Esophagus squamous epithelium (tissue), 5 donors: ENCODE results near the gene CLEC4G. TPM values are rescaled to one million over a fixed set of nuclear protein-coding genes. Genes with fewer than 3 reads are reported as not detected.

ENCODE experiments used
- DNase-seq: peaks from one replicate; lab custom pipeline; 2025; lab: John Stamatoyannopoulos, UW
- H3K27ac ChIP-seq, 4 donors: fragments of 200-600 bp; sonication (generic); one replicate each; pipeline ENCODE4 v1.5.1; 2016 to 2019; ENCODE audit warnings: mild to moderate bottlenecking in 1 of 4
- H3K27me3 ChIP-seq, 4 donors: fragments of 200-600 bp; sonication (generic); 1 replicate in 3 of 4; 2 replicates in 1 of 4; pipeline versions ENCODE4 v1.5.1 to v1.6.0; 2017 to 2021; ENCODE audit warnings: antibody characterized with exemption in 1 of 4
- H3K36me3 ChIP-seq, 3 donors: fragments of 200-600 bp; sonication (generic); one replicate each; pipeline ENCODE4 v1.5.1; 2016 to 2019
- H3K4me1 ChIP-seq, 3 donors: fragments of 200-600 bp; sonication (generic); one replicate each; pipeline ENCODE4 v1.5.1; 2017 to 2019
- H3K4me3 ChIP-seq, 4 donors: fragments of 200-600 bp; sonication (generic); 1 replicate in 3 of 4; 2 replicates in 1 of 4; pipeline ENCODE4 v1.5.1; 2016 to 2019; ENCODE audit warnings: mild to moderate bottlenecking in 2 of 4, moderate library complexity in 1 of 4
- H3K9me3 ChIP-seq, 3 donors: fragments of 200-600 bp; sonication (generic); one replicate each; pipeline ENCODE4 v1.5.1; 2016 to 2019
- POLR2A ChIP-seq, 4 donors: fragments of 450-650 bp; IDR thresholded peaks; one replicate each; pipeline ENCODE4 v1.6.1; 2017; ENCODE audit warnings: antibody characterized with exemption in 4 of 4, mild to moderate bottlenecking in 4 of 4, moderate library complexity in 3 of 4
- WGBS, 2 donors: methylation state at CpG; one replicate each; pipeline ENCODE4 v1.1.5; 2018; 5-methylcytosine and 5-hydroxymethylcytosine counted together
- intact Hi-C: fragments of 100-400 bp; cut with DNase I; formaldehyde crosslinking; loops from one replicate; pipeline ENCODE4 v1.15.0; 2022
- total RNA-seq, 4 donors: library from RNA; depleted of rRNA; stranded (reverse); fragments of >200 nt; gene quantifications; one replicate each; pipeline ENCODE4 v1.1.0, GENCODE V29; 2016
- TF ChIP-seq, protein P1 (sequence below), 6 experiments: fragments of 450-650 bp in 4 of 6; fragments of 200-600 bp in 2 of 6; sonication (generic) in 2 of 6; IDR thresholded peaks; one replicate each; pipeline ENCODE4 v1.5.1; 2016 to 2019; ENCODE audit warnings: antibody characterized with exemption in 6 of 6, mild to moderate bottlenecking in 4 of 6, moderate library complexity in 4 of 6
- donor health status: DM: yes; HTN: yes; CAD: no.

Gene CLEC4G
- total RNA-seq, 4 donors from 2014 or later = 0.18 to 3.2 (median 1.1) TPM; not detected in 1

DNA sequence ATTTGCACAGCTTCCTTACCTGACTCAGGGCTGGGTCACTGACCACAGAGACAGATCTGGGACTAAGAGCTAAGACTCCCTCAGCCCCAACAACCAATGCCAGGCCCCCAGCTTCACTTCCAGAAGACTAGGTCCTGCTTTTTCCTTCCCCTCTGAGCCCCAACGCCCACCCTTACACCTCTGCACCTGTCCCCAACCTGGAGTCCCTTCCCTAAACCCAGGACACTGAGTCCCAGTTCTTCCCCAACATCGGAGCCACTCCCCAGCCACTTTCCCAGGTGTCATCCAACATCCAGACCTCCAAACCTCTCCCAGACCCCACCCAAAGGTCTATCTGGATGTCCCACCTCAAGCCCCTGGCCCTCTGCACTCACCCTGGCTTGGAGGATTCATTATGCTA lies 32.9 kb downstream of the CLEC4G start:
- Histone ChIP-seq H3K4me1 (no peaks in the 10 kb centered on the region), H3K4me3 (no peak overlapping the region), H3K27ac (no peak overlapping the region), H3K27me3 (peaks cover 0 to 76% (median 3%) of the 10 kb centered on the region in 4 donors), H3K36me3 (no peaks in the 10 kb centered on the region), H3K9me3 (no peaks in the 10 kb centered on the region)
- intact Hi-C loops = no loop called here
- no peak for DNase-seq
- TF ChIP-seq POLR2A (IDR thresholded peaks at IDR 0.05) = no peak
- TF ChIP-seq, protein P1, sequence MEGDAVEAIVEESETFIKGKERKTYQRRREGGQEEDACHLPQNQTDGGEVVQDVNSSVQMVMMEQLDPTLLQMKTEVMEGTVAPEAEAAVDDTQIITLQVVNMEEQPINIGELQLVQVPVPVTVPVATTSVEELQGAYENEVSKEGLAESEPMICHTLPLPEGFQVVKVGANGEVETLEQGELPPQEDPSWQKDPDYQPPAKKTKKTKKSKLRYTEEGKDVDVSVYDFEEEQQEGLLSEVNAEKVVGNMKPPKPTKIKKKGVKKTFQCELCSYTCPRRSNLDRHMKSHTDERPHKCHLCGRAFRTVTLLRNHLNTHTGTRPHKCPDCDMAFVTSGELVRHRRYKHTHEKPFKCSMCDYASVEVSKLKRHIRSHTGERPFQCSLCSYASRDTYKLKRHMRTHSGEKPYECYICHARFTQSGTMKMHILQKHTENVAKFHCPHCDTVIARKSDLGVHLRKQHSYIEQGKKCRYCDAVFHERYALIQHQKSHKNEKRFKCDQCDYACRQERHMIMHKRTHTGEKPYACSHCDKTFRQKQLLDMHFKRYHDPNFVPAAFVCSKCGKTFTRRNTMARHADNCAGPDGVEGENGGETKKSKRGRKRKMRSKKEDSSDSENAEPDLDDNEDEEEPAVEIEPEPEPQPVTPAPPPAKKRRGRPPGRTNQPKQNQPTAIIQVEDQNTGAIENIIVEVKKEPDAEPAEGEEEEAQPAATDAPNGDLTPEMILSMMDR (IDR thresholded peaks at IDR 0.05) = no peak
- 19 to 21% methylated on average over 2 of the region's 2 CpGs for WGBS, 2 donors

DNA sequence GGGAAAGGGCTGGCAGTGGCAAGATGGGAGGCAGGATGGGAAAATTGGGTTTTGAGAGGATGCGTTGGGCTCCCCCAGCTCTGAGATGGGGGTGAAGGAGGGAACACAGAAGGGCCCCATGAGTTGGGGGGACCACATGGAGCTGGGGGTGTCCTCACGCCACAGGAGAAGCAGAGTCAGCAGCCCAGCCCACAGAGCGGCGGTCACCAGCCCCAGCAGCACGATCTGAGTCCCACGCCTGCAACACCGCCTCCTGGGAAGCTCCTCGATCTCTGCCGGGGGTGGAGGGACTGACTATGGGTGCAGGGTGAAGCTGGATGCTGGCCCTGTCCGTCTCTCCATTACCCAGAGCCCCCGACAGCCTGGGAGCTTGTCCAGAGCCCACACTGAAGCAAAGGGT lies 33.3 kb downstream of the CLEC4G start:
- H3K9me3 ChIP-seq = no peaks in the 10 kb centered on the region
- intact Hi-C loops = no loop called here
- H3K36me3 ChIP-seq = no peaks in the 10 kb centered on the region
- H3K27me3 ChIP-seq = peaks cover 0 to 73% (median 3%) of the 10 kb centered on the region in 4 donors
- TF ChIP-seq, protein P1 (IDR thresholded peaks at IDR 0.05) = no peak
- TF ChIP-seq POLR2A (IDR thresholded peaks at IDR 0.05) = no peak
- WGBS, 2 donors = 36 to 59% methylated on average over 2 to 4 of the region's 11 CpGs
- no peaks in the 10 kb centered on the region for H3K4me1 ChIP-seq
- H3K27ac ChIP-seq = no peak overlapping the region
- no peak for DNase-seq
- no peak overlapping the region for H3K4me3 ChIP-seq

DNA sequence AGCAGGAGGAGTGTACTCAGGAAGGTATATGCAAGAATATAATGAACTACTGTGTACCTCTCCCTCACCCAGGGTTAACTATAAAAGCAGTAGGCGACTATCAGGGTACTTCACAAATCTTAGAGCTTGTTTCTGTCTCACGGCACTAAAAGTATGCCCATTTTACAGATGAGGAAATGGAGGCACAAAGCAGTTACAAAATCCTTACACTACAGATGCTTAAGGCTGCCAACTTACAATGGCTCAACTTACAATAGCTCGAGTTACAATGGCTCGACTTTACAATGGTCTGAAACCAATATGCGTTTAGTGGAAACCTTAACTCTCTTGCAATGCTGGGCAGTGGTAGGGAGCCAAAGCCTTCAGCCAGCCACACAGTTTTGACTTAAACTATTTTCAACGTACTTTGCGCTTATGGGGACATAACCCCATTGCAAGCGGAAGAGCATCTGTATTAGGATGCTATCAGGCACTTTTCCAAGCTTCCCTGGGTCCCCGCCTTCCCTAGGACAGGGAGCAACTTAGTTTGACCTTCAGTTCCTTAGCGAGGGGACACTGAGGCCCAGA lies 34.1 kb downstream of the CLEC4G start:
- intact Hi-C loops = no loop called here
- no peaks in the 10 kb centered on the region for H3K9me3 ChIP-seq
- TF ChIP-seq, protein P1 (IDR thresholded peaks at IDR 0.05) = no peak
- TF ChIP-seq POLR2A (IDR thresholded peaks at IDR 0.05) = no peak

DNA sequence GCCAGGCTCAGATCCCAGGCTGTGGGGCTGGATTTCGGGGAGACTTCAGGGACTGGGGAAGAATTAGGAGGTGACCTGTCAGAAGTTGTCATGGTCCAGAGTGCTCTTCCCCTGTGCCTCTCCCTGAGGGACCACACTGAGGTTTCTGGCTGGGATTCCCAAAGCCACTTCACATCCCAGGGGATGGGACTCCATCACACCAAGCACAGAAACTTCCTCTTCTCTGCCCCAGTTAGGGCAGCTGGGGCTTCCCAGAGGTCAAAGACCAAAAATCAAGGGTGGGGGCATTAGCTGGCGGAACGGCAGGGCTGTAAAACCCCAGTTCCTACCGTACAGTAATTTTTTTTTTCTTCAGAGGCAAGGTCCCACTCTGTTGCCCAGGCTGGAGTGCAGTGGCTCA lies 37.4 kb downstream of the CLEC4G start:
- intact Hi-C loops = no loop called here
- Histone ChIP-seq H3K27me3 (peaks cover 0 to 53% (median 3%) of the 10 kb centered on the region in 4 donors), H3K27ac (no peak overlapping the region), H3K9me3 (no peaks in the 10 kb centered on the region), H3K4me1 (no peaks in the 10 kb centered on the region), H3K36me3 (no peaks in the 10 kb centered on the region), H3K4me3 (no peak overlapping the region)
- DNase-seq = no peak
- TF ChIP-seq, protein P1 (IDR thresholded peaks at IDR 0.05) = no peak
- TF ChIP-seq POLR2A (IDR thresholded peaks at IDR 0.05) = no peak
- 53 to 61% methylated on average over 3 to 4 of the region's 4 CpGs for WGBS, 2 donors

More for the DNA sequence above, 34.1 kb downstream of the CLEC4G start:
- no peaks in the 10 kb centered on the region for H3K36me3 ChIP-seq
- DNase-seq = no peak
- WGBS, 2 donors = 75 to 80% methylated on average over 8 to 10 of the region's 10 CpGs
- H3K27me3 ChIP-seq = peaks cover 0 to 68% (median 3%) of the 10 kb centered on the region in 4 donors
- H3K4me3 ChIP-seq = no peak overlapping the region
- H3K27ac ChIP-seq = no peak overlapping the region
- H3K4me1 ChIP-seq = no peaks in the 10 kb centered on the region

DNA sequence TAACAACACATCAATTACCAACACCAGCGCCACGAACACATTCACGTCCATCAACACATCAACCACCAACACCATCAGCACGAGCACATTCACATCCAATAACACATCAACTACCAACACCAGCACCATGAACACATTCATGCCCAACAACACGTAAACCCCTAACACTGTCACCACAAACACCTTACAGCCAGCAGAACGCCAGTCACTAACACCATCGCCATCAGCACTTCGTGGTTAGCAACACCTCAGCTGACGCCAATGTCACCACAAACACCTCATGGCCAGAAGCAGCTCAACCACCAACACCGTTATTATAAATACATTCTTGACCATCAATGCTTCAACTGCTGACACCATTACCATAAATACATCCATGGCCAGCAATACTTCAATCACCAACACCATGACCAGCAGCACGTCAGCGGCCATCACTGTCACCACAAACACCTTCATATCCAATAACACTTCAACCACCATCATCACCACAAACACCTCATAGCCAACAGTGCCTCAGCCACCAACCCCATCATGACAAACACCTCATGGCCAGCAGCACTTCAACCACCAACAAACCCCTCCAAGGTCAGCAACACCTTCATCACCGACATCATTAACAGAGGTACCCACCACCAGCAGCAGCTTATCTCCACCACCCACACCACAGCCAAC lies 39.4 kb downstream of the CLEC4G start:
- peaks cover 0 to 43% (median 0%) of the 10 kb centered on the region in 4 donors for H3K27me3 ChIP-seq
- no peaks in the 10 kb centered on the region for H3K36me3 ChIP-seq
- intact Hi-C loops = no loop called here
- no peak overlapping the region for H3K4me3 ChIP-seq
- H3K27ac ChIP-seq = no peak overlapping the region
- WGBS, 2 donors = 69 to 94% methylated on average over 13 of the region's 13 CpGs
- TF ChIP-seq, protein P1 (IDR thresholded peaks at IDR 0.05) = no peak
- TF ChIP-seq POLR2A (IDR thresholded peaks at IDR 0.05) = no peak
- no peak for DNase-seq
- H3K4me1 ChIP-seq = no peaks in the 10 kb centered on the region
- H3K9me3 ChIP-seq = no peaks in the 10 kb centered on the region
